Upper lobe of right lung (tissue), 1 donor: ENCODE measurements around the gene ABL2. TPM values are rescaled to one million over a fixed set of nuclear protein-coding genes. Genes with fewer than 3 reads are reported as not detected.
"Not testable (repeated sequence)": the region's sequence is repeated elsewhere in the genome, so short reads cannot be mapped to it uniquely, and the experiment has no call there.

Source experiments
- ATAC-seq: fragments of 200-7000 bp; cut with Tn5 transposase; one replicate; pipeline ENCODE4 v1.9.1; 2020; ENCODE audit warnings: mild to moderate bottlenecking, moderate library complexity
- DNase-seq: peaks from one replicate; pipeline ENCODE4 v3.0.0-alpha.2; 2020
- H3K27ac ChIP-seq: fragments of 200-600 bp; one replicate; pipeline ENCODE4 v1.8.0; 2022
- H3K27me3 ChIP-seq: fragments of 200-600 bp; one replicate; pipeline ENCODE4 v1.8.0; 2022; ENCODE audit warnings: mild to moderate bottlenecking
- H3K36me3 ChIP-seq: fragments of 200-600 bp; one replicate; pipeline ENCODE4 v1.8.0; 2022
- H3K4me1 ChIP-seq: fragments of 200-600 bp; one replicate; pipeline ENCODE4 v1.8.0; 2022
- H3K4me3 ChIP-seq: fragments of 200-600 bp; one replicate; pipeline ENCODE4 v1.8.0; 2022; ENCODE audit warnings: mild to moderate bottlenecking
- H3K9me3 ChIP-seq: fragments of 200-600 bp; one replicate; pipeline ENCODE4 v1.8.0; 2022
- intact Hi-C: fragments of 100-400 bp; cut with DNase I; formaldehyde crosslinking; loops from one replicate; pipeline ENCODE4 v1.11.0; 2022
- total RNA-seq: library from RNA; stranded (reverse); fragmentation: NEBNext Ultra II Directional; extraction: Animal tissue kit (Norgen Biotek cat#: 25700); gene quantifications from one replicate; pipeline ENCODE4 v1.2.1, GENCODE V29; 2021
- TF ChIP-seq, protein P1 (sequence below): fragments of 200-600 bp; IDR thresholded peaks from one replicate; pipeline ENCODE4 v1.8.0; 2022; ENCODE audit warnings: antibody characterized with exemption
- donor health status: DM: no; HTN: yes; CAD: no; lungs with severe emphysema.

ABL2 gene
- total RNA-seq, 1 donor from 2014 or later = 32.7 TPM

DNA sequence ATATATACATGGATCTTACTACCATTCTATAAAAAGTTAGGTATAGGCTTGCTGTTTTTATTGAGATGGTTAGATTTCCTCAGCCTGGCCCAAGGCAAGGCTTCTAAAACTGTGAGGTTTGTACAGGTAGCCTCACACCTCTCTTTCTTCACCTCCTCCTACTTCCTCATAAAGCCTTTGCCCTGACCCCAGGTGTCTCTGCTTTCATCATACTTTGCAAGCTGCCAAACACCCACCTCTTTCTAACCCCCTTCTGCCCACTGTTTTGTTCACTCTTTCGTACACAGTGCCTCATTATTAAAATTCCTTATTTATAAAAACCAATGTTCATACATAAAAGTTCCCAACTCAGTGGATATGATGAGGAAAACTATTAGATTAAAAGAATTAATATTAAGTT is 32.7 kb upstream of the ABL2 start:
- ATAC-seq = no peak
- H3K27me3 ChIP-seq = no peaks in the 10 kb centered on the region
- no peak overlapping the region for H3K27ac ChIP-seq
- no peaks in the 10 kb centered on the region for H3K4me1 ChIP-seq
- no peaks in the 10 kb centered on the region for H3K36me3 ChIP-seq
- TF ChIP-seq, protein P1, sequence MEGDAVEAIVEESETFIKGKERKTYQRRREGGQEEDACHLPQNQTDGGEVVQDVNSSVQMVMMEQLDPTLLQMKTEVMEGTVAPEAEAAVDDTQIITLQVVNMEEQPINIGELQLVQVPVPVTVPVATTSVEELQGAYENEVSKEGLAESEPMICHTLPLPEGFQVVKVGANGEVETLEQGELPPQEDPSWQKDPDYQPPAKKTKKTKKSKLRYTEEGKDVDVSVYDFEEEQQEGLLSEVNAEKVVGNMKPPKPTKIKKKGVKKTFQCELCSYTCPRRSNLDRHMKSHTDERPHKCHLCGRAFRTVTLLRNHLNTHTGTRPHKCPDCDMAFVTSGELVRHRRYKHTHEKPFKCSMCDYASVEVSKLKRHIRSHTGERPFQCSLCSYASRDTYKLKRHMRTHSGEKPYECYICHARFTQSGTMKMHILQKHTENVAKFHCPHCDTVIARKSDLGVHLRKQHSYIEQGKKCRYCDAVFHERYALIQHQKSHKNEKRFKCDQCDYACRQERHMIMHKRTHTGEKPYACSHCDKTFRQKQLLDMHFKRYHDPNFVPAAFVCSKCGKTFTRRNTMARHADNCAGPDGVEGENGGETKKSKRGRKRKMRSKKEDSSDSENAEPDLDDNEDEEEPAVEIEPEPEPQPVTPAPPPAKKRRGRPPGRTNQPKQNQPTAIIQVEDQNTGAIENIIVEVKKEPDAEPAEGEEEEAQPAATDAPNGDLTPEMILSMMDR = no peak
- no peak overlapping the region for H3K4me3 ChIP-seq
- intact Hi-C loops = no loop called here
- no peak for DNase-seq
- H3K9me3 ChIP-seq = no peaks in the 10 kb centered on the region

DNA sequence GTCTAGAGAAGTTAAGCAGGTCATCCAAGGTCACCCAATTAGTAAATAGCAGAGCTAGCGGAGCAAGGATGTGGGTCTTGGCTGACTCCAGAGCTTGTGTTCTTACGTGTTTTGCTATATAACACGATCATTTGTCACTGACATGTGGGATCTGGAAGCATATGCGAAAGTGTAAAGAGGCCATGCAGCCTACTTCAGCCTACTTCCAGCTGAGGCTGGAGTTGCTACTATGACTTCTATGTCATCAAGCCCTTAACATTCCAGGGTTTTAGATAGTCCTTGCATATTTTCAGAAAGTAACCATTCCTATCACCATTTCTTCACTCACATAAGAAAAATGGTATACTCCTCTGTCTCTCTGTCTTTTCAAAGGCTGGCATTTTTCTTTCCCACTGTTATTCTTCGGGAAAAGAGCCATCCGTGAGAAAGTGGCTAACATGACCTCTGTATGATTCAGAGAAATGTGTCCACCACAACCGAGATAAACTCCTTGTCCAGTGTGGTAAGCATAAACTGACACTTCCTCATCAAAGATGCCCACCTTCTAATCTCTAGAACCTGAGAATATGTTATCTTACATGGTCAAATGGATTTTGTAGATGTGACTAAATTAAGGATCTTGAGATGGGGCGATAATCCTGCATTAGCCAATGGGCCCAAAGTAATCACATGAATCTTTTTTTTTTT is 24.0 kb upstream of the ABL2 start:
- Histone ChIP-seq H3K27ac (no peak overlapping the region), H3K27me3 (no peaks in the 10 kb centered on the region), H3K4me3 (no peak overlapping the region), H3K36me3 (no peaks in the 10 kb centered on the region), H3K9me3 (no peaks in the 10 kb centered on the region), H3K4me1 (no peaks in the 10 kb centered on the region)
- no peak for DNase-seq
- ATAC-seq = no peak
- TF ChIP-seq, protein P1 = no peak
- intact Hi-C loops = no loop called here

DNA sequence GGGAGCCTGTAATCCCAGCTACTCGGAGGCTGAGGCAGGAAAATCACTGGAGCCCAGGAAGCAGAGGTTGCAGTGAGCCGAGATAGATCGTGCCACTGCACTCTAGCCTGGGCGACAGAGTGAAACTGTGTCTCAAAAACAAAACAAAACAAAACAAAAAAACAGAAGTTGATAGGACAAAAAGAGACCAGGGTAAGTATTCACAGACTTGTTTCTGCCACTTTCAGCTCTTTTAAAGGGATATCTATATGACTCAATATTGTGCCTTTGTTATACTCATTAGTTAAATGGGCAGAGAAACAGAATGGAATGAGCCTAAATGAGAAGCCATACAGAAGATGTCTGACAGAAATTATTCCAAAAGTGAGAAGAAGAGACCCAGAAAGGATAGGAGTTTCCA is 23.1 kb upstream of the ABL2 start:
- TF ChIP-seq, protein P1 = no peak
- intact Hi-C loops = no loop called here
- Histone ChIP-seq H3K36me3 (no peaks in the 10 kb centered on the region), H3K9me3 (no peaks in the 10 kb centered on the region), H3K27ac (no peak overlapping the region), H3K27me3 (no peaks in the 10 kb centered on the region), H3K4me3 (no peak overlapping the region), H3K4me1 (no peaks in the 10 kb centered on the region)
- no peak for DNase-seq
- ATAC-seq = no peak

DNA sequence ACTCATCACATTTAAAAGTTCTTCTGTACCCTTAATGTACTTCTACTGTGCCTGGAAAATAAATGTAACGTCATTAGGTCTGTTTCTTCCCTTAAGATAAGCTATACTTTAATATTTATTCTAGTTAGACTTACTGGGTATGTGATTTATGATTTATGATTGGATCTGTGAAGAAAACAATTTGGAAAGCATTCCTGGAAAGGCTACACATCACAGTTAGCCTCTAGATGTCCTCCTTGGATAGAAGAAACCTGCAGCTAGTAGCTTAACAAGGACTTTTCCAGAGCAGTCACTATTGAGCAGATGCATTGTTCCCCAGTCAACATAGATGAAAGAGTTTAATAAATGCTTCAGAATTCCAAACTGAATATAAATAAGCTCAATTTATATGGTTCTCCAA is 22.2 kb upstream of the ABL2 start:
- Histone ChIP-seq H3K4me1 (no peaks in the 10 kb centered on the region), H3K27ac (no peak overlapping the region), H3K36me3 (no peaks in the 10 kb centered on the region), H3K4me3 (no peak overlapping the region), H3K27me3 (no peaks in the 10 kb centered on the region), H3K9me3 (no peaks in the 10 kb centered on the region)
- intact Hi-C loops = no loop called here
- ATAC-seq (peak; percentile 79), DNase-seq (no peak)
- TF ChIP-seq, protein P1 = peak; percentile 51

DNA sequence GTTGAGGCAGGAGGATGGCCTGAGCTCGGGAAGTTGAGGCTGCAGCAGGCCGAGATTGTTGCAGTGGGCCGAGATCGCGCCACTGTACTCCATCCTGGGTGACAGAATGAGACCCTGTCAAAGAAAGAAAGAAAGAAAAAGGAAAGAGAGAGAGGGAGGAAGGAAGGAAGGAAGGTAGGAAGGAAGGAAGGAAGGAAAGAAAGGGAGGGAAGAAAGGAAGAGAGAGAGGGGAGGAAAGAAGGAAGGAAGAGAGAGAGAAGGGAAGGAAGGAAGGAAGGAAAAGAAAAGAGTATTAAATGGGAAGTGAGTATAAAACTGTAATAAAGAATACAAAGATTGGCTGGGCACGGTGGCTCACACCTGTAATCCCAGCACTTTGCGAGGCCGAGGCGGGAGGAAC is 18.4 kb upstream of the ABL2 start:
- DNase-seq (no peak), ATAC-seq (no peak)
- H3K4me1 ChIP-seq = no peaks in the 10 kb centered on the region
- no peak overlapping the region for H3K4me3 ChIP-seq
- intact Hi-C loops = no loop called here
- no peaks in the 10 kb centered on the region for H3K36me3 ChIP-seq
- no peak overlapping the region for H3K27ac ChIP-seq
- TF ChIP-seq, protein P1 = no peak
- H3K27me3 ChIP-seq = no peaks in the 10 kb centered on the region
- H3K9me3 ChIP-seq = no peaks in the 10 kb centered on the region

DNA sequence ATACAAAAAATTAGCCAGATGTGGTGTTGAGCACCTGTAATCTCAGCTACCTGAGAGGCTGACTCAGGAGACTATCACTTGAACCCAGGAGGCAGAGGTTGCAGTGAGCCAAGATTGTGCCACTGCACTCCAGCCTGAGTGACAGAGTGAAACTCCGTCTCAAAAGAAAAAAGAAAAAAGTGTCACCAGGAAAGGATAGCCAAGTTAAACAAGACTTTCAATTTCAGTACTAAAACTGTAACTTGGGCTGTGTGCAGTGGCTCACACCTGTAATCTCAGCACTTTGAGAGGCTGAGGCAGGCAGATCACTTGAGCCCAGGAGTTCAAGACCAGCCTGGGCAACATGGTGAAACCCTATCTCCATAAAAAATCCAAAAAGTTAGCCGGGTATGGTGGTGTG is 15.9 kb upstream of the ABL2 start:
- H3K4me1 ChIP-seq, intact Hi-C loops, H3K27me3 ChIP-seq, H3K36me3 ChIP-seq, ATAC-seq, H3K4me3 ChIP-seq, DNase-seq, H3K9me3 ChIP-seq, H3K27ac ChIP-seq: not testable (repeated sequence)
